Measurements from ENCODE around the gene GNAS-AS1. TPM values are rescaled to one million over a fixed set of nuclear protein-coding genes. Genes with fewer than 3 reads are reported as not detected.

GNAS-AS1 gene
- total RNA-seq, 4 donors from 2014 or later = 0.19 to 0.48 (median 0.34) TPM; not detected in 1

GRCh38 chr20:58841539-58842264, 9.0 kb downstream of the GNAS-AS1 start:
- Histone ChIP-seq H3K4me3 (no peak overlapping the region), H3K27ac (no peak overlapping the region), H3K9me3 (no peaks in the 10 kb centered on the region), H3K4me1 (peaks cover 0 to 18% (median 3%) of the 10 kb centered on the region in 3 donors), H3K27me3 (peaks cover 0 to 96% (median 2%) of the 10 kb centered on the region in 4 donors), H3K36me3 (no peaks in the 10 kb centered on the region)
- no peak for TF ChIP-seq POLR2A (IDR thresholded peaks at IDR 0.05)
- TF ChIP-seq CTCF (IDR thresholded peaks at IDR 0.05) = no peak
- intact Hi-C loops (cut with DNase I) = no loop called here
- WGBS, 2 donors = 41 to 62% methylated on average over 27 to 48 of the region's 58 CpGs
- DNase-seq = no peak

- no peak for DNase-seq
Observed at GRCh38 chr20:58840816-58841538, 9.7 kb downstream of the GNAS-AS1 start.

GRCh38 chr20:58839991-58840747, 10.5 kb downstream of the GNAS-AS1 start:
- peak overlapping the region in 1 of 4 donors; percentile 28 for H3K4me3 ChIP-seq

More at GRCh38 chr20:58840816-58841538, 9.7 kb downstream of the GNAS-AS1 start:
- peaks cover 0 to 18% (median 3%) of the 10 kb centered on the region in 3 donors for H3K4me1 ChIP-seq
- TF ChIP-seq CTCF (IDR thresholded peaks at IDR 0.05) = no peak
- TF ChIP-seq POLR2A (IDR thresholded peaks at IDR 0.05) = no peak
- H3K9me3 ChIP-seq = no peaks in the 10 kb centered on the region
- H3K27ac ChIP-seq = no peak overlapping the region
- intact Hi-C loops (cut with DNase I) = no loop called here
- peaks cover 0 to 96% (median 2%) of the 10 kb centered on the region in 4 donors for H3K27me3 ChIP-seq
- H3K4me3 ChIP-seq = no peak overlapping the region
- no peaks in the 10 kb centered on the region for H3K36me3 ChIP-seq
- 33 to 60% methylated on average over 15 to 27 of the region's 51 CpGs for WGBS, 2 donors

GRCh38 chr20:58839474-58839874, 11.2 kb downstream of the GNAS-AS1 start:
- Histone ChIP-seq H3K4me1 (peaks cover 0 to 18% (median 3%) of the 10 kb centered on the region in 3 donors), H3K27ac (no peak overlapping the region), H3K9me3 (no peaks in the 10 kb centered on the region), H3K4me3 (peak overlapping the region in 1 of 4 donors; percentile 28), H3K27me3 (peaks cover 0 to 89% (median 2%) of the 10 kb centered on the region in 4 donors), H3K36me3 (no peaks in the 10 kb centered on the region)
- 60 to 63% methylated on average over 15 to 18 of the region's 27 CpGs for WGBS, 2 donors
- intact Hi-C loops (cut with DNase I) = no loop called here
- DNase-seq = no peak
- TF ChIP-seq CTCF (IDR thresholded peaks at IDR 0.05) = peak in 3 of 6 experiments; percentile 22 to 40 (median 35)
- no peak for TF ChIP-seq POLR2A (IDR thresholded peaks at IDR 0.05)

More at GRCh38 chr20:58839991-58840747, 10.5 kb downstream of the GNAS-AS1 start:
- TF ChIP-seq CTCF (IDR thresholded peaks at IDR 0.05) = no peak
- TF ChIP-seq POLR2A (IDR thresholded peaks at IDR 0.05) = no peak
- no peaks in the 10 kb centered on the region for H3K9me3 ChIP-seq
- 45 to 60% methylated on average over 13 to 27 of the region's 67 CpGs for WGBS, 2 donors
- H3K36me3 ChIP-seq = no peaks in the 10 kb centered on the region
- H3K27me3 ChIP-seq = peaks cover 0 to 91% (median 2%) of the 10 kb centered on the region in 4 donors
- H3K27ac ChIP-seq = no peak overlapping the region
- intact Hi-C loops (cut with DNase I) = no loop called here
- peaks cover 0 to 18% (median 3%) of the 10 kb centered on the region in 3 donors for H3K4me1 ChIP-seq
- no peak for DNase-seq

Measured in esophagus squamous epithelium (tissue), 5 donors.